ENCODE data around the gene MATN1.
A peak's percentile ranks its signal among the peaks of the same experiment; 100 is the strongest.

Gene MATN1

DNA sequence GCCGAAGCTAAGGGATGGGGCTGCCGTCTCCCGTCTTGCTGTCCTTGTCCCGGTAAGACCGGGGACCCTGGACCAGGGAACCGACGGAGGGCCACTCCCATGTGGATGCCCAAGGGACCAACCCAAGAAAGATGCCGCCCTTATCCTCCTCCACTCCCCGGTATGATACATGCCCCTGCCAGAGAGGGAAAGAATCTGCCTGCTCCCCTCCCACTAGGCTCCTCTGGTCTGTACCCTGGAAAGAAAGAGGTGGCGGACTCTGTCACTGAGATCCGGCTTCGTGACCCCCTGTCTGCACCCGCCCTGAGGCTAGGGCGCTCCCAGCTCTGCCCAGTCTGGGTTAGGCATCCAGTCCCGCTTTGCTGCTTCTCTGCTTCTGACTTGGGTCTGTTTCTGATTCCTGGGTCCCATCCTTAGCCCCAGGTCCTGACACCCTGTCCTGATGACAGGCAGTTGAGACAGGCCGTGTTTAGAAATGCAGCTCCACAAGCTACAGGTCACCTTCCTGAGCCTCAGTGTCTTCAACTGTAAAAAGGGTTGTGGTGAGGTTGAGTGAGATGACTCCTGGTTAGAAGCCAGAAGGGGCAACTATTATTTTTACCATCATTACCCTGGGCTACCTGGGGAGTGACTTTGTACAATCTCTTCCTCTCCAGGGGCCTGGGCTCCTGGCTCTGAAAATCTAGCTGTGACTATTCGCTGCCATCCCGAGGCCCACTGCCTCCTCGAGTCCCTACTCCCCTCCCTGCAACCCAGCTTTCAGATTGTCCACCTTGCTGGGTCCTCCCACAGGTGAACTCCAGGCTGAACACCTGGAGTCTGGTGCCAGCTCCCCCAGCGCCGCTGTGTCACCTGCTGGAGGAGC, 3.7 kb downstream of the MATN1 start:
- in situ Hi-C loops (cut with MboI; ENCODE audit: low pct_unique_long_range_greater_than_20kb, low sequenced_read_pairs, unreplicated experiment): loop anchor here (5.0 to 10.0 kb wide), 2 partner anchors 65 to 193 kb away; no protein-coding TSS in a partner anchor
- DNase-seq (ENCODE audit: low spot score): no peak
- TF ChIP-seq, protein P1, sequence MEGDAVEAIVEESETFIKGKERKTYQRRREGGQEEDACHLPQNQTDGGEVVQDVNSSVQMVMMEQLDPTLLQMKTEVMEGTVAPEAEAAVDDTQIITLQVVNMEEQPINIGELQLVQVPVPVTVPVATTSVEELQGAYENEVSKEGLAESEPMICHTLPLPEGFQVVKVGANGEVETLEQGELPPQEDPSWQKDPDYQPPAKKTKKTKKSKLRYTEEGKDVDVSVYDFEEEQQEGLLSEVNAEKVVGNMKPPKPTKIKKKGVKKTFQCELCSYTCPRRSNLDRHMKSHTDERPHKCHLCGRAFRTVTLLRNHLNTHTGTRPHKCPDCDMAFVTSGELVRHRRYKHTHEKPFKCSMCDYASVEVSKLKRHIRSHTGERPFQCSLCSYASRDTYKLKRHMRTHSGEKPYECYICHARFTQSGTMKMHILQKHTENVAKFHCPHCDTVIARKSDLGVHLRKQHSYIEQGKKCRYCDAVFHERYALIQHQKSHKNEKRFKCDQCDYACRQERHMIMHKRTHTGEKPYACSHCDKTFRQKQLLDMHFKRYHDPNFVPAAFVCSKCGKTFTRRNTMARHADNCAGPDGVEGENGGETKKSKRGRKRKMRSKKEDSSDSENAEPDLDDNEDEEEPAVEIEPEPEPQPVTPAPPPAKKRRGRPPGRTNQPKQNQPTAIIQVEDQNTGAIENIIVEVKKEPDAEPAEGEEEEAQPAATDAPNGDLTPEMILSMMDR (IDR thresholded peaks at IDR 0.05; ENCODE audit: extremely low read depth, insufficient read depth, missing control alignments): no peak

DNA sequence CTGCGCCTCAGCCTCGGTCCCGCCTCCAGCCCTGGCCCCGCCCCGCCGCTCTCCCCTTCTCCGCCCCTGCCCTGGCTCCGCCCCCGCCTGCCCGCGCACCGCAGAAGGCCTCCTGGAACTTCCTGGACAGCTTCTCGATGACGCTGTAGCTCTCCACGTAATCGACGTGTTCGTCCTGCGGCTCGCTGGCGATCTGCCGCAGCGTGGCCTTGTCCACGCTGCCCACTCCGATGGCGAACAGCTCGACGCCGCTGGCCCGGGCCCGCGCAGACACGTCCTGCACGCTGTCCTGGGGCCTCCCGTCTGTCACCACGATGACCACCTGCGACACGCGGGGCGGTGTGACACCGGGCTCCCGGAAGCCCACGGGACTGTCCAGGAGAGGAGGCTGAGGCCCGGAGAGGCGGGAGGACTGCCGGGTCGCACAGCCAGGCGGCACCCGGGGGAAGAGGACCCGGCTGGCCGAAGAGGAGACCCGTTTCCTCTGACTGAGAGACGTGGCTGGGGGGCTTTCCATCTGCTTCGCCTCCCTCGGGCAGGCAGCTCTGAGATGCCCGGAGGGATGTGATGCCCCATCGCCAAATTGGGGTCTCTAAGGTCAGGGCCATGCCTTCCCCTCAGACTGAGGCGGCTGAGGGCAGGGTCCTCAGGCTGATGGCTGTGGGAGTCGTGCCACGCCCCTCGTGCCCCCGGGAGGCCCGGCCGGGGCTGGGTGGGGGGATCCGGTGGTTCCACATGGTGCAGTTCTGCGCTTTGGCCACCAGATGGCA, 4.6 kb downstream of the MATN1 start:
- TF ChIP-seq, protein P1 (IDR thresholded peaks at IDR 0.05; ENCODE audit: extremely low read depth, insufficient read depth, missing control alignments): peak; percentile 95
- in situ Hi-C loops (cut with MboI; ENCODE audit: low pct_unique_long_range_greater_than_20kb, low sequenced_read_pairs, unreplicated experiment): no loop called here
- peak; percentile 65 for DNase-seq (ENCODE audit: low spot score)

GRCh38 chr1:30718091-30718635, 5.2 kb downstream of the MATN1 start:
- TF ChIP-seq, protein P1 (IDR thresholded peaks at IDR 0.05; ENCODE audit: extremely low read depth, insufficient read depth, missing control alignments): no peak
- in situ Hi-C loops (cut with MboI; ENCODE audit: low pct_unique_long_range_greater_than_20kb, low sequenced_read_pairs, unreplicated experiment): no loop called here
- peak; percentile 94 for DNase-seq (ENCODE audit: low spot score)

GRCh38 chr1:30716646-30717045, 6.7 kb downstream of the MATN1 start:
- no peak for DNase-seq (ENCODE audit: low spot score)
- in situ Hi-C loops (cut with MboI; ENCODE audit: low pct_unique_long_range_greater_than_20kb, low sequenced_read_pairs, unreplicated experiment): no loop called here
- TF ChIP-seq, protein P1 (IDR thresholded peaks at IDR 0.05; ENCODE audit: extremely low read depth, insufficient read depth, missing control alignments): no peak

GRCh38 chr1:30715886-30716285, 7.5 kb downstream of the MATN1 start:
- TF ChIP-seq, protein P1 (IDR thresholded peaks at IDR 0.05; ENCODE audit: extremely low read depth, insufficient read depth, missing control alignments): no peak
- in situ Hi-C loops (cut with MboI; ENCODE audit: low pct_unique_long_range_greater_than_20kb, low sequenced_read_pairs, unreplicated experiment): no loop called here
- DNase-seq (ENCODE audit: low spot score): no peak

- TF ChIP-seq, protein P1 (IDR thresholded peaks at IDR 0.05; ENCODE audit: extremely low read depth, insufficient read depth, missing control alignments): peak; percentile 29
- in situ Hi-C loops (cut with MboI; ENCODE audit: low pct_unique_long_range_greater_than_20kb, low sequenced_read_pairs, unreplicated experiment): no loop called here
- DNase-seq (ENCODE audit: low spot score): no peak
Measured at GRCh38 chr1:30715216-30715615, 8.2 kb downstream of the MATN1 start.

Measured in GM13977 (cell line).